IPS-15b (cell line): ENCODE data around the gene CDC37.
A peak's percentile ranks its signal among the peaks of the same experiment; 100 is the strongest.

Source experiments
- H3K27me3 ChIP-seq: one replicate; pipeline ENCODE4 v1.6.1; 2013; ENCODE audit warnings: low read length; ENCODE audit not compliant: control insufficient read depth, insufficient read depth
- H3K36me3 ChIP-seq: one replicate; pipeline ENCODE4 v1.6.1; 2013; ENCODE audit warnings: low read length; ENCODE audit not compliant: control insufficient read depth, insufficient read depth
- H3K4me1 ChIP-seq: one replicate; pipeline ENCODE4 v1.6.1; 2013; ENCODE audit warnings: mild to moderate bottlenecking, low read length; ENCODE audit not compliant: control insufficient read depth, insufficient read depth
- H3K4me3 ChIP-seq: one replicate; pipeline ENCODE4 v1.5.1; 2013; ENCODE audit warnings: low read depth, low read length
- H3K9ac ChIP-seq: one replicate; pipeline ENCODE4 v1.6.1; 2013; ENCODE audit warnings: low read depth, mild to moderate bottlenecking, low read length
- H3K9me3 ChIP-seq: one replicate; pipeline ENCODE4 v1.6.1; 2013; ENCODE audit warnings: mild to moderate bottlenecking, low read length; ENCODE audit not compliant: control insufficient read depth, insufficient read depth

Gene CDC37

DNA sequence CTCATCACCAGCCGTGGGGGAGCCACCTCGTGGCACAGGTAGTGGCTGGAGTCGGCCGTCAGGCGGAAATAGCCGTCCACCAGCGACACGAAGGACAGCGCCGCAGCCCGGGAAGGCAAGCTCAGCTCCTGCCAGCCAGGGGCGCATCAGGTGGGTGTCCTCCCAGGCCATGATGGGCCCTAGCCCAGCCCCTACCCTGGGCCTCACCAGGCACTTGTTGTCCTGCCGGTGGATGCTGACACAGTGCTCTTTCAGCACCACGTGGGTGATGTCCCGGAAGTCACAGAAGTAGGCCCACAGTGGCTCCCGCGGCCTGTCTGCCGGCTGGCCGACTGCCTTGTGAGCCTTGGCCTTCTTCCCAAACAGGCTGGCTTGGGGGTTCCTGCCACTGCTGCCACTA, 38.7 kb downstream of the CDC37 start:
- peaks cover 45% of the 10 kb centered on the region for H3K36me3 ChIP-seq
- H3K9me3 ChIP-seq, result no peaks in the 10 kb centered on the region
- no peak overlapping the region for H3K4me3 ChIP-seq
- no peak overlapping the region for H3K9ac ChIP-seq
- no peaks in the 10 kb centered on the region for H3K4me1 ChIP-seq
- H3K27me3 ChIP-seq, result no peaks in the 10 kb centered on the region

DNA sequence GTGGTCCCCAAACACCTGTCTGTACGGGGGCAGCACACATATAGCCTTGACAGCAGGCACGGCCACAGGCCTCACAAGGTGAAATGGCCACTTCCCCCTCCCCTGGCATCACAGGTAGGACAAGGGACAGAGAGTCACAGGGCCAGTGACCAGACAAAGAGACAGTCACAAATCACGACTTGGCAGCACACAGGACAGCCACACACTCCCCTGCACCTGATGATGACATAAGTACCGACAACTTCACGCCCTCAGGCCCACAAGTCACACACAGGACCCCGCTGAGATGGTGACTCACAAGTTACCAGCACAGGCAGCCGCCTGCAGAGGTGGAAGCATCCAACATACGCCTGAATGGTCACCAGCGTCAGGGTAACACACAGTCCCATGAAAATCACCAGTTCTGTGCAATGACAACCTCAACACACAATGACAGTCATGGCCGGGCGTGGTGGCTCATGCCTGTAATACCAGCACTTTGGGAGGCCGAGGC, 39.5 kb downstream of the CDC37 start:
- H3K9me3 ChIP-seq, result no peaks in the 10 kb centered on the region
- no peaks in the 10 kb centered on the region for H3K27me3 ChIP-seq
- H3K4me3 ChIP-seq, result no peak overlapping the region
- H3K36me3 ChIP-seq, result peaks cover 49% of the 10 kb centered on the region
- no peaks in the 10 kb centered on the region for H3K4me1 ChIP-seq
- H3K9ac ChIP-seq, result no peak overlapping the region

DNA sequence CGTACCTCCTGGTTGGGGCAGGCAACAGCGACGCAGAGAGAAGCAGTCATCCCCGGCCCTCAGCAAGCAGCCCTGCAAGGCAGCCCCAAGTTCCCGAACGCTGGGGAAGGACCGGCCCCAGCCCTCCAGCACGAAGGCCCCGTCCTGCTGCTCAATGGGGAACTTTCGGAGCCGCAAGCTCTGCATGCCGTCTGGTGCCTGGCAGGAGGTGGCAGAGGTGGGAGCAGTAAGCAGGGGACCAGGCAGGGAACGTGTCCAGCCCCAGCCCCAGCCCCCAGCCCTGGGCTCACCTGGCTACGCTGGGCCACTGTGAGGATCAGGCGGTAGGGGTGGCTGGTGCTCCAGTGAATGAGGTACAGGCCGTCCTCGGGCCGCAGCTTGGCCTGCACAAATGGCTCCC, 41.1 kb downstream of the CDC37 start:
- Histone ChIP-seq H3K27me3 (no peaks in the 10 kb centered on the region), H3K36me3 (peaks cover 49% of the 10 kb centered on the region), H3K9me3 (no peaks in the 10 kb centered on the region)

DNA sequence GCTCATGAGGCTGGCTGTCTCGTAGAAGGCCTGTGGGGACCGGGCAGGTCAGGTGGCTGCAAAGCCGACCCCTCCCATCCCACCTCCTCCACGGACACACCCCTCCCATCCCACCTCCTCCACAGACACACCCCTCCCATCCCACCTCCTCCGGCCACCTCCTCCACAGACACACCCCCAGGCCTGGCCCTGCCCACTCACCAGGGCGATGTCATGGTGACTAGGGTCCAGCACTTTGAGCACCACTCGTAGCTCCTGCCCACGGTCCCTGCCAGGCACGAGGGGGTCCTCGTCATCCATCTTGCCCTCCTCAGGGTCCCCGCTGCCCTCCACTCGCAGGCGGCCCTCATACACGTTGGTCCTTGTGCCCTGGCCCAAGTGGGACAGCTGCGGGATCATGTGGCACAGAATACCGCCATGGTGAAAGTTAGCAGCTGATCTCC, 41.8 kb downstream of the CDC37 start:
- no peaks in the 10 kb centered on the region for H3K9me3 ChIP-seq
- no peaks in the 10 kb centered on the region for H3K27me3 ChIP-seq
- H3K9ac ChIP-seq, result no peak overlapping the region
- H3K36me3 ChIP-seq, result peaks cover 52% of the 10 kb centered on the region
- no peaks in the 10 kb centered on the region for H3K4me1 ChIP-seq
- no peak overlapping the region for H3K4me3 ChIP-seq

More for the DNA sequence above, 41.1 kb downstream of the CDC37 start:
- Histone ChIP-seq H3K4me1 (no peaks in the 10 kb centered on the region), H3K4me3 (no peak overlapping the region), H3K9ac (no peak overlapping the region)

DNA sequence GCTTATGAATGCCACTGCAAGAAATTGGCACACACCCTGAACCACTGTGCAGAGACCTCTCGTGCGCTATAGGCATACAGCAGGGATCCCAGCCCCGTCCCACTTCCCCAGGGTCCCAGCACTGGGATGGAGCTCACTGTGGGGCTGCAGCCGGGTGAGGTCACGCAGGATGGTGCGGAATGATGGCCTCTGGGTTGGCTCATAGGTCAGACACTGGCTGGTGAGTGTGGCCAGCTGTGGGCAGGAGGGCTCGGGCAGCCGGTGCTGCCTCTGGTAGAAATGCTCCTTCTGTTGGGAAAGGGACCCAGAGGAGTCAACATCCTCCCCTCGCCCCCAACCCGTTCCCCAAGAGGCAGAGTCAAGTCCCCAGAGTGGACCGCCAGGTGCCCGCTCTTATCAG, 46.9 kb downstream of the CDC37 start:
- H3K36me3 ChIP-seq, result peaks cover 15% of the 10 kb centered on the region

DNA sequence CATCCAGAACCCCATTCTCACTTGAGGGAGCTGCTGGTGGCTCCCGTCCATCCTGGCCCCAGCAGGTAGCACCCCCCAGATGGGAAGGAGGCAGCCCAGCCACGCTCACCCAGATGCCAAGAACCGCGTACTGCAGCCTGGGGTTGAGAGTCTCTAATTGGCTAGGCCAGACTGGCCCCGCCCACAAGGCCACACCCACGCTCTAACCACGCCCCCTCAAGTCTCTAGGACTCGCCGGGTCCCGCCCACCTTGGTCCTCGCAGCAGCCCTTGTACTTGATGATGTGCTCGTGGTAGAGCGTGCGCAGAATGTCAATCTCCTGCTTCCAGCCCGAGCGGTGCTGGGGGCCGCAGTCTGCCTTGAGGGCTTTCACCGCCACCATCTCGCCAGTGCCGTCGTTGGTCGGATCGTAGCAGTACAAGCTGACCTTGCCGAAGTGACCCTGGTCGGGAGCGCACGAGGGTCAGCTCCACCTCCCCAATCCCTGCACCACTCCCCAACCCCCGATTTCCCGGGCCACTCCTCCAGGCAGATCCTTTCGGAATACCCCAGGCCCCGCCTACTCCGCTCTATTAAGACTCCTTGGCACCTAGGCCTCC, 49.5 kb downstream of the CDC37 start:
- Histone ChIP-seq H3K27me3 (no peaks in the 10 kb centered on the region), H3K4me1 (no peaks in the 10 kb centered on the region), H3K9me3 (no peaks in the 10 kb centered on the region), H3K9ac (no peak overlapping the region), H3K36me3 (peaks cover 7% of the 10 kb centered on the region), H3K4me3 (peak overlapping the region; percentile 85)

More for the DNA sequence above, 46.9 kb downstream of the CDC37 start:
- H3K4me1 ChIP-seq, result no peaks in the 10 kb centered on the region
- no peak overlapping the region for H3K4me3 ChIP-seq
- H3K9me3 ChIP-seq, result no peaks in the 10 kb centered on the region
- no peaks in the 10 kb centered on the region for H3K27me3 ChIP-seq
- H3K9ac ChIP-seq, result no peak overlapping the region

DNA sequence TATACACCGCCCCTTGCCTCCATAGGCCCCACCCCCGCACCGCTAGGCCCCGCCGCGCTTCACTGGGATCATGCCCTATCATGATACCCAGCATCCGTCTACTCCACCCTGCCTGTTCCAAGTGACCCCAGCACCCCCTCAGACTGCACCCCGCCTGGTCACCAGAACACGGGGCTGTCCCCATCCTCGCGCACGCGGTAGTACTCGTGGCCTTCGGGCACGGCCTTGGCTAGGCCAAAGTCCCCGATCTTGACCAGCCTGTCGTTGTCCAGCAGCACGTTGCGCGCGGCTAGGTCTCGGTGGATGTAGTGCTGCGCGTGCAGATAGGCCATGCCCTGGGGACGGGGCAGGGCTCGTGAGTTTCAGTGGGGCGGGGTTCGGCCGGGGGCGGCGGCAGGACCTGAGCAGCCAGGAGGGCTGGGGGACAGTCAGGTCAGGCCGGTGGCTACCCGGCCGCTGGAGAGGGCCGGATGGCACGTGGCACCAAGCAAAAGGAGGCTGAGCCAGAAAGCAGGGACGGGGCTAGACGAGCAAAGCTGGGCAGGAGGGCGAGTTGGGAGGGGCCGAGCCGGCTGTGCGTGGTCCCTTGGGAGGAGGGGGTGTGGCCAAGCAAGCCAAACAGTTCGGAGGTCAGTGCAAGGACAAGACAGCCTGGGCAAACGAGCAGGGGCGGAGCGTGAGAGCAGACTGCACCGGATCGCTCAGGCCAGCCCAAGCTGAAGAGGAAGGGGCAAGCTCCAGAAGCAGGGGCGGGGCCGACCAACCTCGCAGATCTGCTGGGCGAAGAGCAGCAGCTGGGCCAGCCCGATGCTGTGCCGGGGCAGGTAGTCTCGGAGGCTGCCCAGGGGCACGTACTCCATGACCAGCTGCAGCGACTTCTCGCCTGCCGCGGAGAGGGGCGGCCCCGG, 50.3 kb downstream of the CDC37 start:
- Histone ChIP-seq H3K36me3 (peaks cover 7% of the 10 kb centered on the region), H3K9me3 (no peaks in the 10 kb centered on the region), H3K4me1 (no peaks in the 10 kb centered on the region), H3K27me3 (no peaks in the 10 kb centered on the region), H3K9ac (peak overlapping the region; percentile 65), H3K4me3 (peak overlapping the region; percentile 85)

DNA sequence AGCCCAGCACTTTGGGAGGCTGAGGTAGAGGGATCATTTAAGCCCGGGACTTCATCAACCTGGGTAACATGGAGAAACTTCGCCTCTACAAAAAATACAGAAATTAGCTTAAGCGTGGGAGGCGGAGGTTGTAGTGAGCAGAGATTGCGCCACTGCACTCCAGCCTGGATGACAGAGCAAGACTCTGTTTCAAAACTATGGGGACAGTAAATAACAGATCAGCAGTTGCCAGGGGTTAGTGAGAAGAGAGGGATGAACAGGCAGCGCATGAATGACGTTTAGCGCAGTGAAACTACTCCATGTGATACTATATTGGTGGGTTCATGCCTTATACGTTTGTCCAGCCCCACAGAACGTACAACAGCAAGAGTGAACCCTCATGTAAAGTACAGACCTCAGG, 56.8 kb downstream of the CDC37 start:
- no peaks in the 10 kb centered on the region for H3K4me1 ChIP-seq
- H3K9me3 ChIP-seq, result no peaks in the 10 kb centered on the region
- no peak overlapping the region for H3K9ac ChIP-seq
- no peaks in the 10 kb centered on the region for H3K27me3 ChIP-seq
- H3K4me3 ChIP-seq, result no peak overlapping the region
- no peaks in the 10 kb centered on the region for H3K36me3 ChIP-seq

DNA sequence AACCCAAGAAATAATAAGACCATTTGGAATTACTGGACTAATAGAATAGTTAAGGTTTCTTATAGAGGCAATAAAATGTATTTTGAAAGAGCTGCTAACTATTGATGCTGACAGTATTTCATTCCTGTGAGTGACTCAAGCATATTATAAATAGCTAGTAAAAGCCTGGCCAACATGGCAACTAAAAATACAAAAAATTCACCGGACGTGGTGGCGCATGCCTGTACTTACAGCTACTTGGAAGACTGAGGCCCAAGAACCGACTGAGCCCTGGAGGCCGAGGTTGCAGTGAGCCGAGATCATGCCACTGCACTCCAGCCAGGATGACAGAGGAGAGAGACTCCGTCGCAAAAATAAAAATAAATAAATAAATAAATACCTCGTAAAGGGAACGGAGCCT, 58.6 kb downstream of the CDC37 start:
- no peaks in the 10 kb centered on the region for H3K9me3 ChIP-seq
- H3K9ac ChIP-seq, result no peak overlapping the region
- no peaks in the 10 kb centered on the region for H3K36me3 ChIP-seq
- H3K4me1 ChIP-seq, result no peaks in the 10 kb centered on the region
- H3K4me3 ChIP-seq, result no peak overlapping the region
- no peaks in the 10 kb centered on the region for H3K27me3 ChIP-seq

DNA sequence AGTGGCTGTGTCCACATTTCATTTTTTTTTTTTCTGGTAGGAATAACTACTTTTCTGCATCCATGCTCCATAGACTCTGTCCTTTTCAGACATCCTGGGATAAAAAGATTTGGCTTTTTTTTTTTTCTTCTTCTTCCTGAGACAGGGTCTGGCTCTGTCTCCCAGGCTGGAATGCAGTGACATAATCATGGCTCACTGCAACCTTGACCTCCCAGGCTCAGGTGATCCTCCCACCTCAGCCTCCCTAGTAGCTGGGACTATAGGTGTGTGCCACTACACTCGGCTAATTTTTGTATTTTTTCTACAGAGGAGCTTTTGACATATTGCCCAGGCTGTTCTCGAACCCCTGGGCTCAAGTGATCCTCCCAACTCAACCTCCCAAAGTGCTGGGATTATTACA, 59.8 kb downstream of the CDC37 start:
- H3K4me1 ChIP-seq, result peaks cover 5% of the 10 kb centered on the region
- H3K9ac ChIP-seq, result no peak overlapping the region
- H3K4me3 ChIP-seq, result no peak overlapping the region
- no peaks in the 10 kb centered on the region for H3K27me3 ChIP-seq
- no peaks in the 10 kb centered on the region for H3K9me3 ChIP-seq
- no peaks in the 10 kb centered on the region for H3K36me3 ChIP-seq
